PC-3 (cell line): Measurements from ENCODE around the gene MALRD1. TPM values are rescaled to one million over a fixed set of nuclear protein-coding genes. Genes with fewer than 3 reads are reported as not detected.

Source experiments
- ATAC-seq: fragments of 200-7000 bp; cut with Tn5 transposase; 2 replicates; pipeline ENCODE4 v1.9.1; 2020; ENCODE audit warnings: mild to moderate bottlenecking, moderate library complexity
- Bru-seq: library from RNA; stranded (reverse); fragments of 400-500 nt; gene quantifications from one replicate; lab custom pipeline; 2021; lab: Mats Ljungman, UMichigan
- BruChase-seq, 2 experiments: library from RNA; stranded (reverse); fragments of 400-500 nt; gene quantifications; one replicate each; lab custom pipeline; 2021; lab: Mats Ljungman, UMichigan
- BruUV-seq: library from RNA; stranded (reverse); fragments of 400-500 nt; replicated peaks from 2 replicates; lab custom pipeline; 2021; lab: Mats Ljungman, UMichigan
- CTCF ChIA-PET: fragments of 300-600 bp; sonication (Branson Sonifier 250); formaldehyde crosslinking; loops from one replicate; lab custom pipeline; 2022; ENCODE audit warnings: antibody characterized with exemption; lab: Charles Lee
- POLR2A ChIA-PET: fragments of 300-600 bp; sonication (Branson Sonifier 250); formaldehyde crosslinking; loops from one replicate; lab custom pipeline; 2022; ENCODE audit warnings: antibody characterized with exemption; ENCODE audit not compliant: unreplicated experiment; lab: Charles Lee
- DNase-seq: peaks from one replicate; pipeline ENCODE4 v3.0.0-alpha.2; 2015
- H2AFZ ChIP-seq: fragments of 300-600 bp; sonication (generic); 2 replicates; pipeline ENCODE4 v1.6.0; 2016; ENCODE audit warnings: antibody characterized with exemption, low read length
- H3F3A ChIP-seq: fragments of 300-600 bp; sonication (generic); one replicate; pipeline ENCODE4 v1.6.0; 2017; ENCODE audit warnings: antibody characterized with exemption, low read length, control low read depth, mild to moderate bottlenecking; ENCODE audit not compliant: unreplicated experiment
- H3K27ac ChIP-seq: fragments of 300-600 bp; sonication (generic); 2 replicates; pipeline ENCODE4 v1.5.1; 2016; ENCODE audit warnings: mild to moderate bottlenecking, low read length
- H3K27me3 ChIP-seq: fragments of 300-600 bp; sonication (generic); 2 replicates; pipeline ENCODE4 v1.6.1; 2016; ENCODE audit warnings: low read length, mixed read lengths
- H3K36me3 ChIP-seq: fragments of 300-600 bp; sonication (generic); 2 replicates; pipeline ENCODE4 v1.6.1; 2016; ENCODE audit warnings: low read depth, mixed run types, low read length, mixed read lengths
- H3K4me1 ChIP-seq: fragments of 300-600 bp; sonication (generic); 2 replicates; pipeline ENCODE4 v1.5.1; 2016; ENCODE audit warnings: low read length; ENCODE audit not compliant: insufficient read depth
- H3K4me2 ChIP-seq: fragments of 300-600 bp; sonication (generic); 2 replicates; pipeline ENCODE4 v1.6.0; 2016; ENCODE audit warnings: low read length
- H3K4me3 ChIP-seq: fragments of 300-600 bp; sonication (generic); 2 replicates; pipeline ENCODE4 v1.5.1; 2016; ENCODE audit warnings: mild to moderate bottlenecking, low read length, mixed read lengths
- H3K79me2 ChIP-seq: fragments of 300-600 bp; sonication (generic); 2 replicates; pipeline ENCODE4 v1.6.1; 2017; ENCODE audit warnings: low read length, mixed read lengths
- H3K9ac ChIP-seq: fragments of 300-600 bp; sonication (generic); 2 replicates; pipeline ENCODE4 v1.6.0; 2016; ENCODE audit warnings: mild to moderate bottlenecking, low read length
- H3K9me2 ChIP-seq: fragments of 300-600 bp; sonication (generic); replicated peaks from 2 replicates; pipeline ENCODE4 v1.6.1; 2016; ENCODE audit warnings: mixed run types, low read length, mixed read lengths
- H3K9me3 ChIP-seq: fragments of 300-600 bp; sonication (generic); 2 replicates; pipeline ENCODE4 v1.6.1; 2016; ENCODE audit warnings: low read length, mixed read lengths
- H4K20me1 ChIP-seq: fragments of 300-600 bp; sonication (generic); 2 replicates; pipeline ENCODE4 v1.6.1; 2016; ENCODE audit warnings: low read length, mixed read lengths
- CTCF ChIP-seq: fragments of 300-600 bp; sonication (generic); conservative IDR thresholded peaks from 2 replicates; pipeline ENCODE4 v1.5.1; 2017; ENCODE audit warnings: antibody characterized with exemption, low read depth, mild to moderate bottlenecking, low read length
- EZH2 ChIP-seq: fragments of 300-600 bp; sonication (generic); IDR thresholded peaks from one replicate; pipeline ENCODE4 v1.6.1; 2017; ENCODE audit warnings: antibody characterized with exemption, mild to moderate bottlenecking, low read length; ENCODE audit not compliant: unreplicated experiment
- EZH2phosphoT487 ChIP-seq: fragments of 300-600 bp; sonication (generic); IDR thresholded peaks from 2 replicates; pipeline ENCODE4 v1.6.1; 2018; ENCODE audit warnings: mild to moderate bottlenecking, antibody characterized with exemption, low read length, borderline replicate concordance
- intact Hi-C: fragments of 100-400 bp; cut with micrococcal nuclease; formaldehyde crosslinking; loops from 2 replicates; pipeline ENCODE4 v1.9.0; 2023
- long read RNA-seq: library from polyadenylated mRNA; unstranded; transcript quantifications from one replicate; pipeline ENCODE4 v2.0.0, GENCODE V29; 2021; ENCODE audit not compliant: unreplicated experiment
- total RNA-seq: library from RNA; depleted of rRNA; stranded (reverse); fragments of >200 nt; gene quantifications from 2 replicates; pipeline ENCODE4 v1.2.3, GENCODE V29; 2014; rRNA removed

Gene MALRD1
- total RNA-seq (not detected in 2 replicates), Bru-seq, nascent RNA (percentile 3 among the genes with signal in this experiment), BruChase-seq, experiment 1, labeled RNA remaining after a 6-hour chase (percentile 4 among the genes with signal in this experiment), BruChase-seq, experiment 2, labeled RNA remaining after a 2-hour chase (percentile 2 among the genes with signal in this experiment)
- long read RNA-seq = 0 reads

- Histone ChIP-seq H3K9me3 (no peaks in the 10 kb centered on the region), H3K79me2 (no peaks in the 10 kb centered on the region), H3K27me3 (no peaks in the 10 kb centered on the region), H2AFZ (no peak within 1 kb of the TSS), H3K27ac (no peak within 1 kb of the TSS), H3K36me3 (no peaks in the 10 kb centered on the region), H3K9me2 (no peaks in the 10 kb centered on the region), H3K4me2 (no peak within 1 kb of the TSS), H3K9ac (no peak within 1 kb of the TSS), H4K20me1 (no peaks in the 10 kb centered on the region), H3K4me1 (no peaks in the 10 kb centered on the region), H3K4me3 (no peak within 1 kb of the TSS), H3F3A (no peaks in the 10 kb centered on the region)
- POLR2A ChIA-PET = no interaction called here
- BruUV-seq = no TSS peak
- TF ChIP-seq CTCF = no peak
- no peak for TF ChIP-seq EZH2phosphoT487
- TF ChIP-seq EZH2 = no peak
- ATAC-seq (no peak), DNase-seq (no peak)
- CTCF ChIA-PET = no interaction called here
- intact Hi-C loops = no loop called here
These were observed at the start of gene MALRD1 for GRCh38 chr10:19048489-19048888. TSS of gene MALRD1 (plus strand) at chr10:19048801. CDS start at chr10:19048939, 138 bp downstream.

GRCh38 chr10:19003341-19003740 is 45.3 kb upstream of the MALRD1 start:
- BruUV-seq = no TSS peak

More at GRCh38 chr10:19003341-19003740, 45.3 kb upstream of the MALRD1 start:
- H3K4me1 ChIP-seq = no peaks in the 10 kb centered on the region
- no peaks in the 10 kb centered on the region for H3K79me2 ChIP-seq
- no peak overlapping the region for H3K4me2 ChIP-seq
- no peak for DNase-seq
- H4K20me1 ChIP-seq = no peaks in the 10 kb centered on the region
- H2AFZ ChIP-seq = no peak overlapping the region
- no peak for TF ChIP-seq CTCF
- no peak for TF ChIP-seq EZH2phosphoT487
- no peak for TF ChIP-seq EZH2
- H3K9me2 ChIP-seq = no peaks in the 10 kb centered on the region
- H3K9ac ChIP-seq = no peak overlapping the region
- H3K27ac ChIP-seq = no peak overlapping the region
- ATAC-seq = no peak
- H3K27me3 ChIP-seq = no peaks in the 10 kb centered on the region
- H3K4me3 ChIP-seq = no peak overlapping the region
- intact Hi-C loops = no loop called here
- ChIA-PET POLR2A (no interaction called here), CTCF (no interaction called here)
- H3K36me3 ChIP-seq = no peaks in the 10 kb centered on the region
- no peaks in the 10 kb centered on the region for H3K9me3 ChIP-seq
- H3F3A ChIP-seq = no peaks in the 10 kb centered on the region
